Measurements from ENCODE around the gene PTH. TPM values are rescaled to one million over a fixed set of nuclear protein-coding genes. Genes with fewer than 3 reads are reported as not detected.

Gene PTH
- total RNA-seq, 1 donor from 2014 or later = not detected

GRCh38 chr11:13525257-13525656 lies 29.5 kb upstream of the PTH start:
- H3K27ac ChIP-seq = no peak overlapping the region
- Mint-ChIP-seq H3K27me3 (ENCODE audit: insufficient read depth, low read depth) (peaks cover 3% of the 10 kb centered on the region), H3K9me3 (no peaks in the 10 kb centered on the region), H3K4me3 (no peak overlapping the region), H3K27ac (no peak overlapping the region), H3K36me3 (no peaks in the 10 kb centered on the region), H3K4me1 (no peaks in the 10 kb centered on the region)
- no peaks in the 10 kb centered on the region for H3K36me3 ChIP-seq
- no peak for TF ChIP-seq EZH2 (IDR thresholded peaks at IDR 0.05)
- TF ChIP-seq CTCF (IDR thresholded peaks at IDR 0.05) = no peak
- TF ChIP-seq EZH2phosphoT487 (IDR thresholded peaks at IDR 0.05) = no peak
- no peak for DNase-seq (ENCODE audit: low spot score)
- no peak overlapping the region for H3K9ac ChIP-seq
- no peaks in the 10 kb centered on the region for H4K20me1 ChIP-seq (ENCODE audit: low read depth)
- no peaks in the 10 kb centered on the region for H3K27me3 ChIP-seq
- no peak overlapping the region for H2AFZ ChIP-seq (replicated peaks)
- no peaks in the 10 kb centered on the region for H3F3A ChIP-seq (ENCODE audit: low read depth)
- no peaks in the 10 kb centered on the region for H3K9me3 ChIP-seq (ENCODE audit: low read depth)
- H3K4me1 ChIP-seq = no peaks in the 10 kb centered on the region
- H3K79me2 ChIP-seq (ENCODE audit: low read depth) = no peaks in the 10 kb centered on the region
- no peak overlapping the region for H3K4me3 ChIP-seq
- H3K4me2 ChIP-seq = no peak overlapping the region

- Mint-ChIP-seq H3K4me1 (no peaks in the 10 kb centered on the region), H3K9me3 (no peaks in the 10 kb centered on the region), H3K27ac (no peak overlapping the region), H3K27me3 (ENCODE audit: insufficient read depth, low read depth) (no peaks in the 10 kb centered on the region), H3K36me3 (no peaks in the 10 kb centered on the region), H3K4me3 (no peak overlapping the region)
- Histone ChIP-seq H3K4me2 (no peak overlapping the region), H3F3A (ENCODE audit: low read depth) (no peaks in the 10 kb centered on the region), H2AFZ (replicated peaks) (no peak overlapping the region), H3K79me2 (ENCODE audit: low read depth) (no peaks in the 10 kb centered on the region), H3K27me3 (no peaks in the 10 kb centered on the region), H3K36me3 (no peaks in the 10 kb centered on the region), H3K4me1 (no peaks in the 10 kb centered on the region), H3K9ac (no peak overlapping the region), H3K4me3 (no peak overlapping the region), H3K27ac (no peak overlapping the region), H4K20me1 (ENCODE audit: low read depth) (no peaks in the 10 kb centered on the region), H3K9me3 (ENCODE audit: low read depth) (no peaks in the 10 kb centered on the region)
- no peak for DNase-seq (ENCODE audit: low spot score)
- TF ChIP-seq EZH2 (IDR thresholded peaks at IDR 0.05) = no peak
- TF ChIP-seq CTCF (IDR thresholded peaks at IDR 0.05) = no peak
- TF ChIP-seq EZH2phosphoT487 (IDR thresholded peaks at IDR 0.05) = no peak
These were observed 7.6 kb upstream of the PTH start for GRCh38 chr11:13503393-13503792.

- no peak overlapping the region for H3K27ac ChIP-seq
These were observed 6.7 kb upstream of the PTH start for GRCh38 chr11:13502492-13502891.

More at GRCh38 chr11:13502492-13502891, 6.7 kb upstream of the PTH start:
- no peaks in the 10 kb centered on the region for H3K4me1 Mint-ChIP-seq
- Histone ChIP-seq H3K9me3 (ENCODE audit: low read depth) (no peaks in the 10 kb centered on the region), H3K27me3 (no peaks in the 10 kb centered on the region), H3K9ac (no peak overlapping the region), H3K36me3 (no peaks in the 10 kb centered on the region), H3F3A (ENCODE audit: low read depth) (no peaks in the 10 kb centered on the region), H3K4me2 (no peak overlapping the region), H3K79me2 (ENCODE audit: low read depth) (no peaks in the 10 kb centered on the region), H3K4me1 (no peaks in the 10 kb centered on the region), H2AFZ (replicated peaks) (no peak overlapping the region), H3K4me3 (no peak overlapping the region), H4K20me1 (ENCODE audit: low read depth) (no peaks in the 10 kb centered on the region)
- H3K9me3 Mint-ChIP-seq = no peaks in the 10 kb centered on the region
- TF ChIP-seq CTCF (IDR thresholded peaks at IDR 0.05) (no peak), EZH2 (IDR thresholded peaks at IDR 0.05) (no peak), EZH2phosphoT487 (IDR thresholded peaks at IDR 0.05) (no peak)
- H3K27ac Mint-ChIP-seq = no peak overlapping the region
- no peaks in the 10 kb centered on the region for H3K36me3 Mint-ChIP-seq
- no peak overlapping the region for H3K4me3 Mint-ChIP-seq
- no peak for DNase-seq (ENCODE audit: low spot score)
- H3K27me3 Mint-ChIP-seq (ENCODE audit: insufficient read depth, low read depth) = no peaks in the 10 kb centered on the region
